SK-N-SH treated with all-trans-retinoic acid at 6 μM for 48 hours (cell line): ENCODE data around the gene MAGEC2.

Experiments used
- ARNTL ChIP-seq: fragments of 450-650 bp; formaldehyde crosslinking; IDR thresholded peaks from 2 replicates; pipeline ENCODE4 v1.5.0; 2020; ENCODE audit warnings: low read depth, mild to moderate bottlenecking, moderate library complexity, borderline replicate concordance
- BACH2 ChIP-seq: fragments of 250-450 bp; sonication (Bioruptor Pico); IDR thresholded peaks from 2 replicates; pipeline ENCODE4 v1.9.0; 2021; ENCODE audit warnings: mild to moderate bottlenecking, borderline replicate concordance
- ESRRG ChIP-seq: fragments of 250-450 bp; sonication (Bioruptor Pico); IDR thresholded peaks from 2 replicates; pipeline ENCODE4 v1.6.1; 2021; ENCODE audit warnings: mild to moderate bottlenecking
- ISL1 ChIP-seq: fragments of 250-450 bp; sonication (Bioruptor Pico); IDR thresholded peaks from 2 replicates; pipeline ENCODE4 v2.1.2; 2022; ENCODE audit warnings: mild to moderate bottlenecking, moderate library complexity
- OSR1 ChIP-seq: fragments of 250-450 bp; sonication (Bioruptor Pico); IDR thresholded peaks from 2 replicates; pipeline ENCODE4 v1.8.0; 2022; ENCODE audit warnings: moderate library complexity, mild to moderate bottlenecking, inconsistent platforms
- PATZ1 ChIP-seq: fragments of 250-450 bp; sonication (Bioruptor Pico); IDR thresholded peaks from 2 replicates; pipeline ENCODE4 v1.8.0; 2020; ENCODE audit warnings: mild to moderate bottlenecking, moderate library complexity, borderline replicate concordance
- PPARA ChIP-seq: fragments of 250-450 bp; sonication (Bioruptor Pico); IDR thresholded peaks from 2 replicates; pipeline ENCODE4 v1.5.0; 2020; ENCODE audit warnings: mild to moderate bottlenecking, borderline replicate concordance
- RARB ChIP-seq: fragments of 250-450 bp; sonication (Bioruptor Pico); IDR thresholded peaks from 2 replicates; pipeline ENCODE4 v1.8.0; 2021; ENCODE audit warnings: mild to moderate bottlenecking, moderate library complexity
- ZFP3 ChIP-seq: fragments of 250-450 bp; sonication (Bioruptor Pico); IDR thresholded peaks from 2 replicates; pipeline ENCODE4 v1.5.0; 2020; ENCODE audit warnings: mild to moderate bottlenecking, moderate library complexity
- ZNF8 ChIP-seq: fragments of 450-650 bp; formaldehyde crosslinking; IDR thresholded peaks from 2 replicates; pipeline ENCODE4 v1.5.0; 2020; ENCODE audit warnings: mild to moderate bottlenecking, moderate library complexity

GRCh38 chrX:142186103-142186502 lies 19.0 kb downstream of the MAGEC2 start:
- TF ChIP-seq OSR1 (CRISPR knock-in tag) (no peak), PATZ1 (CRISPR knock-in tag) (no peak), ESRRG (no peak), ZNF8 (CRISPR knock-in tag) (no peak), ISL1 (CRISPR knock-in tag) (no peak), RARB (CRISPR knock-in tag) (no peak), ZFP3 (CRISPR knock-in tag) (no peak), PPARA (CRISPR knock-in tag) (no peak), ARNTL (no peak), BACH2 (CRISPR knock-in tag) (no peak)
